Spleen (tissue), 11 donors: ENCODE data around the gene CRPPA. TPM values are rescaled to one million over a fixed set of nuclear protein-coding genes. Genes with fewer than 3 reads are reported as not detected.

Source experiments
- DNase-seq: peaks from one replicate; pipeline ENCODE4 v3.0.0-alpha.2; 2020
- H3K27ac ChIP-seq, 8 donors: fragments of 200-600 bp; sonication (generic) in 7 of 8; 1 replicate in 4 of 8; 2 replicates in 4 of 8; pipeline versions ENCODE4 v1.5.0 to v1.8.0; 2016 to 2021; ENCODE audit warnings: inconsistent platforms in 4 of 8, mild to moderate bottlenecking in 4 of 8, moderate library complexity in 1 of 8
- H3K27me3 ChIP-seq, 7 donors: fragments of 200-600 bp; sonication (generic) in 6 of 7; replicated peaks in 1 of 7; 1 replicate in 4 of 7; 2 replicates in 3 of 7; pipeline versions ENCODE4 v1.5.0 to v1.8.0; 2016 to 2021; ENCODE audit warnings: inconsistent platforms in 3 of 7, mild to moderate bottlenecking in 1 of 7
- H3K36me3 ChIP-seq, 6 donors: fragments of 200-600 bp; sonication (generic) in 5 of 6; 1 replicate in 4 of 6; 2 replicates in 2 of 6; pipeline versions ENCODE4 v1.5.0 to v1.8.0; 2016 to 2021; ENCODE audit warnings: inconsistent platforms in 2 of 6
- H3K4me1 ChIP-seq, 6 donors: fragments of 200-600 bp; sonication (generic) in 5 of 6; 1 replicate in 3 of 6; 2 replicates in 3 of 6; pipeline versions ENCODE4 v1.5.0 to v1.8.0; 2016 to 2021; ENCODE audit warnings: inconsistent platforms in 3 of 6
- H3K4me3 ChIP-seq, 8 donors: fragments of 200-600 bp; sonication (generic) in 7 of 8; 1 replicate in 4 of 8; 2 replicates in 4 of 8; pipeline versions ENCODE4 v1.5.0 to v1.8.0; 2016 to 2021; ENCODE audit warnings: inconsistent platforms in 4 of 8, mild to moderate bottlenecking in 4 of 8, moderate library complexity in 2 of 8
- H3K9me3 ChIP-seq, 8 donors: fragments of 200-600 bp; sonication (generic) in 7 of 8; 1 replicate in 4 of 8; 2 replicates in 4 of 8; pipeline versions ENCODE4 v1.5.0 to v1.8.0; 2016 to 2021; ENCODE audit warnings: inconsistent platforms in 4 of 8
- CTCF ChIP-seq, 11 experiments: fragments of 200-600 bp in 7 of 11; fragments of 450-650 bp in 4 of 11; sonication (generic) in 4 of 11; IDR thresholded peaks in 8 of 11; conservative IDR thresholded peaks in 3 of 11; 1 replicate in 7 of 11; 2 replicates in 4 of 11; pipeline versions ENCODE4 v1.4.0 to v1.8.0; 2016 to 2021; ENCODE audit warnings: antibody characterized with exemption in 11 of 11, inconsistent platforms in 4 of 11, mild to moderate bottlenecking in 1 of 11
- POLR2A ChIP-seq, 3 donors: fragments of 450-650 bp; IDR thresholded peaks; one replicate each; pipeline ENCODE4 v1.5.1; 2017; ENCODE audit warnings: antibody characterized with exemption in 3 of 3, mild to moderate bottlenecking in 1 of 3
- POLR2AphosphoS5 ChIP-seq, 3 donors: sonication (generic); formaldehyde crosslinking; IDR thresholded peaks; one replicate each; pipeline ENCODE4 v1.5.1; 2017; ENCODE audit warnings: antibody characterized with exemption in 3 of 3
- WGBS, 5 donors: extraction: QIAGEN DNeasy Blood & Tissue Kit in 3 of 5; methylation state at CpG; one replicate each; pipeline versions ENCODE4 v1.1.5 to v1.1.7; 2013 to 2018; 5-methylcytosine and 5-hydroxymethylcytosine counted together
- intact Hi-C: fragments of 100-400 bp; cut with DNase I; formaldehyde crosslinking; loops from one replicate; pipeline ENCODE4 v1.15.0; 2023; ENCODE audit warnings: low total_unique reads
- polyA plus RNA-seq, 3 donors: library from polyadenylated mRNA; stranded (reverse); fragments of 200-250 nt; gene quantifications; one replicate each; pipeline ENCODE4 v1.2.1, GENCODE V29; 2013
- total RNA-seq, 7 donors: library from RNA; depleted of rRNA in 3 of 7; stranded (reverse); fragments of >200 nt in 3 of 7; fragmentation: NEBNext Ultra II Directional in 4 of 7; extraction: Animal tissue kit (Norgen Biotek cat#: 25700) in 4 of 7; gene quantifications; one replicate each; pipeline versions ENCODE4 v1.1.0 to v1.2.1, GENCODE V29; 2016 to 2021
- donor health status: healthy with polysubstance abuse.
- donor health status: DM: no; HTN: no; CAD: no; lungs with moderate emphysema.
- donor health status: DM: no; HTN: no; CAD: no.
- donor health status: Bipolar disorder and iron deficiency.
- donor health status: healthy.
- donor health status: DM: no; HTN: no; CAD: no.
- donor health status: DM: yes; HTN: yes; CAD: no.

The CRPPA gene
- total and polyA plus RNA-seq, 10 donors = 0.15 to 3.1 (median 0.84) TPM

GRCh38 chr7:16438988-16439387 is 17.6 kb upstream of the CRPPA start:
- TF ChIP-seq CTCF (IDR thresholded peaks at IDR 0.05 in 8 of 11, conservative IDR thresholded peaks at IDR 0.05 in 3 of 11) (no peak), POLR2AphosphoS5 (IDR thresholded peaks at IDR 0.05) (no peak), POLR2A (IDR thresholded peaks at IDR 0.05) (no peak)
- Histone ChIP-seq H3K27me3 (no peaks in the 10 kb centered on the region), H3K27ac (no peak overlapping the region), H3K4me3 (no peak overlapping the region), H3K4me1 (no peaks in the 10 kb centered on the region), H3K9me3 (no peaks in the 10 kb centered on the region), H3K36me3 (no peaks in the 10 kb centered on the region)
- no peak for DNase-seq
- intact Hi-C loops = no loop called here

GRCh38 chr7:16436306-16436705 is 15.0 kb upstream of the CRPPA start:
- TF ChIP-seq CTCF (IDR thresholded peaks at IDR 0.05 in 8 of 11, conservative IDR thresholded peaks at IDR 0.05 in 3 of 11) (no peak), POLR2AphosphoS5 (IDR thresholded peaks at IDR 0.05) (no peak), POLR2A (IDR thresholded peaks at IDR 0.05) (no peak)
- no peak for DNase-seq
- Histone ChIP-seq H3K36me3 (no peaks in the 10 kb centered on the region), H3K9me3 (no peaks in the 10 kb centered on the region), H3K4me3 (no peak overlapping the region), H3K4me1 (no peaks in the 10 kb centered on the region), H3K27ac (no peak overlapping the region), H3K27me3 (no peaks in the 10 kb centered on the region)
- WGBS, 5 donors = 75 to 84% (median 79%) methylated on average over 2 of the region's 2 CpGs
- intact Hi-C loops = no loop called here

- no peak overlapping the region for H3K27ac ChIP-seq
- no peaks in the 10 kb centered on the region for H3K27me3 ChIP-seq
- H3K36me3 ChIP-seq = no peaks in the 10 kb centered on the region
- no peak overlapping the region for H3K4me3 ChIP-seq
- TF ChIP-seq POLR2AphosphoS5 (IDR thresholded peaks at IDR 0.05) (no peak), CTCF (IDR thresholded peaks at IDR 0.05 in 8 of 11, conservative IDR thresholded peaks at IDR 0.05 in 3 of 11) (no peak)
- H3K9me3 ChIP-seq = no peaks in the 10 kb centered on the region
- WGBS, 5 donors = 62 to 87% (median 83%) methylated on average over 2 of the region's 2 CpGs
- H3K4me1 ChIP-seq = no peaks in the 10 kb centered on the region
- intact Hi-C loops = no loop called here
- no peak for DNase-seq
These were observed 12.3 kb upstream of the CRPPA start for GRCh38 chr7:16433568-16434122.

GRCh38 chr7:16432425-16432731 is 11.0 kb upstream of the CRPPA start:
- H3K27me3 ChIP-seq = no peaks in the 10 kb centered on the region
- no peaks in the 10 kb centered on the region for H3K4me1 ChIP-seq
- no peak overlapping the region for H3K27ac ChIP-seq
- no peak for DNase-seq
- no peak overlapping the region for H3K4me3 ChIP-seq
- no peaks in the 10 kb centered on the region for H3K36me3 ChIP-seq
- intact Hi-C loops = no loop called here
- no peaks in the 10 kb centered on the region for H3K9me3 ChIP-seq
- TF ChIP-seq POLR2AphosphoS5 (IDR thresholded peaks at IDR 0.05) (no peak), CTCF (IDR thresholded peaks at IDR 0.05 in 8 of 11, conservative IDR thresholded peaks at IDR 0.05 in 3 of 11) (no peak), POLR2A (IDR thresholded peaks at IDR 0.05) (no peak)
- WGBS, 5 donors = 91 to 96% (median 92%) methylated on average over 1 of the region's 1 CpG
